Camera-type eye (tissue), 1 donor: ENCODE data around the gene TRAF3. TPM values are rescaled to one million over a fixed set of nuclear protein-coding genes. Genes with fewer than 3 reads are reported as not detected.

Experiments
- total RNA-seq: library from RNA; depleted of rRNA; stranded (reverse); fragments of >200 nt; gene quantifications from one replicate; pipeline ENCODE4 v1.2.3, GENCODE V29; 2014

The TRAF3 gene, protein sequence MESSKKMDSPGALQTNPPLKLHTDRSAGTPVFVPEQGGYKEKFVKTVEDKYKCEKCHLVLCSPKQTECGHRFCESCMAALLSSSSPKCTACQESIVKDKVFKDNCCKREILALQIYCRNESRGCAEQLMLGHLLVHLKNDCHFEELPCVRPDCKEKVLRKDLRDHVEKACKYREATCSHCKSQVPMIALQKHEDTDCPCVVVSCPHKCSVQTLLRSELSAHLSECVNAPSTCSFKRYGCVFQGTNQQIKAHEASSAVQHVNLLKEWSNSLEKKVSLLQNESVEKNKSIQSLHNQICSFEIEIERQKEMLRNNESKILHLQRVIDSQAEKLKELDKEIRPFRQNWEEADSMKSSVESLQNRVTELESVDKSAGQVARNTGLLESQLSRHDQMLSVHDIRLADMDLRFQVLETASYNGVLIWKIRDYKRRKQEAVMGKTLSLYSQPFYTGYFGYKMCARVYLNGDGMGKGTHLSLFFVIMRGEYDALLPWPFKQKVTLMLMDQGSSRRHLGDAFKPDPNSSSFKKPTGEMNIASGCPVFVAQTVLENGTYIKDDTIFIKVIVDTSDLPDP
- total RNA-seq = 37.4 TPM

DNA sequence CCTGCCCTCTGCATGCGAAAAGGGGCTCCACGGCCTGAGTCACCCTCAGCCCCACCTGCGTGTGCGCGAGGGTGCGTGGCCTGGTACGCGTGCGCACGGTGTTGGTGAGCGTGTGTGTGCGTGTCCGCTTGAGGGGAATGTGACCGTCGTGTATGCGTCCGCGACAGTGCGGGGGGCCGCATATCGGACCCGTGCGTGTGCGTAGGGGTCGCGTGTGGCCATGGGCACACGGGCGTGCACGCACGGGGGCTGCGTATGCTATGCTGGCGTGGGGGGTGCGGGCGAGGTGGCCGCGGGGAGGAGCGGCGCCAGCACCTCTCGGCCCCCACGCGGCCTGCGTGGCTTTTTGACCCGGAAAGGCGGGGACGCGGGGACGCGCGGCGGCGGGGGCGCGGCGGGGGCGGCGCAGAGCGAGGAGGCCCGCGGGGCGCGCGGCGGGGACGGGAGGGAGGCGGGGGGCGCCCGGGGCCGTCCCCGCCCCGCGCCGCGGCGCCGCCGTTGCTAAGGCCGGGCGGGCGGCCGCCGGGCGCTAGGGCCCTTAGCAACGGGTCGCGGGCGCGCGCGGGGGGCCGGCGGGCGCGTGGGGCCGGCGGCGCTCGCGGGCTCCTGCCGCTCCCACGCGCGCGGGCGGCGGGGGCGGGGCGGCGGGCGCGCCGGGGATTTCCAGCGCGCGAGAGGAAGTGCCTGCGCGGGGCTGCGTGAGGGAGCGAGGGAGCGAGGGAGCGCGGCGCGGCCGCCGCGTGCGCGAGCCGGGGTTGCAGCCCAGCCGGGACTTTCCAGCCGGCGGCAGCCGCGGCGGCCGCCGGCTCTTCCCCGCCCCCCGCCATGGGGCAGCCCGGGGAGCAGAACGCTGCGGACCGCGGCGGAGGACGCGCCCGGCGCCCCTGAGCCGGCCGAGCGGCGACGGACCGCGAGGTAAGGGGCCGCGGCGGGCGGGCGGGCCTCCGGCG is at the start of gene TRAF3:
Gene TRAF3, plus strand, starts transcription at position 689 of the 950 bp plus-strand sequence. CDS start 92,753 bp downstream, outside the sequence.

DNA sequence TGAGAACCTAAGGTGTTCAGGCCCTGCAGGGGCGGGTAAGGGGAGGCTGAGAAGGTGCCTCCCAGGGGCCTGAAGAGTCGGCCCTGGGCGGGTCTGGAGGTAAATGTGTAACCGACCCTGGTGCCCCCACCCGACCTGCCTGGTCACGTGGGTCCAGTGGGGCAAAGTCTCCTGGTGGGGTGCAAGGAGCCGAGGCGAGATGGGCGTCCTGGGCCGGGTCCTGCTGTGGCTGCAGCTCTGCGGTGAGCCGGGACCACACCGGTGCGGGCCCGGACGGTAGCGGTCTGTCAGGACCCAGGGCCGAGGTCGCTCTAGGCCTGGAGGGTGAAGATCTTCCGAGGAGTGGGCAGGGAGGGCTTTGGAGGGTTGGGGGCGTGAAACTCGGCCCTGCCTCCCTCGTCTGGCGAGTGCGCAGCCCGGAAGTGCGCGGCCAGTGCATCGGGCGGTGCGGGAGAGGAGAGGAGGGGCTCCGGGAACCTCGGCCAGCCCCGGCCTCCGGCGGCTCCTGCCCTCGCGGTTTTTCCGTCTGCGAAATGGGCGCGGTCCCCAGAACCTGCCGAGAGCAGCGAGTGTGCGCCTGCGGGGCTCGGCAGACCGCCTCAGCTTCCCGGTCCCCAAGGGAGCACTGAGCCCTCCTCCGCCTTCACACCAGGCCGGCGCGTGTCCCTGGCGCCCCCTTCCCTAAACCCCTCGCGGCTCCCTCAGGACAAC is 145.4 kb downstream of the TRAF3 start, which contains the start of gene AMN:
Gene AMN, plus strand, starts transcription at position 174 of the 711 bp plus-strand sequence. Its CDS starts 26 bp downstream, at position 200.

Other genes with a start within 250 kb of the TRAF3 start
- gene RCOR1, start 184.8 kb upstream of the TRAF3 start, total RNA-seq = 23.3 TPM
- gene AMN, start 145.2 kb downstream of the TRAF3 start, total RNA-seq = 0.33 TPM